AG04449 (cell line): Measurements from ENCODE around the gene PTGIS.

Experiments used
- CTCF ChIA-PET: fragments of 350-600 bp; formaldehyde crosslinking; extraction: SDS; loops from one replicate; lab custom pipeline; 2021; ENCODE audit warnings: antibody characterized with exemption; lab: Yijun Ruan, JAX
- POLR2A ChIA-PET: fragments of 400-600, 350-600 bp; formaldehyde crosslinking; extraction: SDS; loops from one replicate; lab custom pipeline; 2020; ENCODE audit warnings: antibody characterized with exemption, inconsistent platforms; lab: Yijun Ruan, JAX
- DNase-seq: peaks from one replicate; pipeline ENCODE4 v3.0.0-alpha.2; 2010; ENCODE audit warnings: low read depth, low spot score
- H3K4me3 ChIP-seq: 2 replicates; pipeline ENCODE4 v1.5.1; 2011; ENCODE audit warnings: low read depth, mild to moderate bottlenecking, control low read depth, low read length
- TF ChIP-seq, protein P1 (sequence below): IDR thresholded peaks from one replicate; pipeline ENCODE4 v1.5.1; 2011; ENCODE audit warnings: mild to moderate bottlenecking, moderate library complexity, low read length, control low read depth, inconsistent platforms; ENCODE audit not compliant: insufficient read depth; ENCODE audit errors: missing control alignments

PTGIS gene

DNA sequence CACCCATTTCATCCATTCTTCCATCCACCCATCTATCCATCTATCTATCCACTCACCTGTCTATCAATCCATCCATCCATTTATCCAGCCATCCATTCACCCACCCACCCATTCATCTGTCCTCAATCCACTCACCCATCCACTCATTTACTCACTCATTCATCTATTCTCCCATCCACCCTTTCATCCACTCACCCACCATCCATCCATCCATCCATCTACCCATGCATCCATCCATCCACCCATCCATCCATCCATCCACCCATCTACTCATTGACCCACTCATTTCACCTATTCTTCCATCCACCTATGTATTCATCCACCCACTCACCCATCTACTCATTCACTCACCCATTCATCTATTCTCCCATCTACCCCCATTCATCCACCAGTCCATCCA lies 24.2 kb upstream of the PTGIS start:
- TF ChIP-seq, protein P1, sequence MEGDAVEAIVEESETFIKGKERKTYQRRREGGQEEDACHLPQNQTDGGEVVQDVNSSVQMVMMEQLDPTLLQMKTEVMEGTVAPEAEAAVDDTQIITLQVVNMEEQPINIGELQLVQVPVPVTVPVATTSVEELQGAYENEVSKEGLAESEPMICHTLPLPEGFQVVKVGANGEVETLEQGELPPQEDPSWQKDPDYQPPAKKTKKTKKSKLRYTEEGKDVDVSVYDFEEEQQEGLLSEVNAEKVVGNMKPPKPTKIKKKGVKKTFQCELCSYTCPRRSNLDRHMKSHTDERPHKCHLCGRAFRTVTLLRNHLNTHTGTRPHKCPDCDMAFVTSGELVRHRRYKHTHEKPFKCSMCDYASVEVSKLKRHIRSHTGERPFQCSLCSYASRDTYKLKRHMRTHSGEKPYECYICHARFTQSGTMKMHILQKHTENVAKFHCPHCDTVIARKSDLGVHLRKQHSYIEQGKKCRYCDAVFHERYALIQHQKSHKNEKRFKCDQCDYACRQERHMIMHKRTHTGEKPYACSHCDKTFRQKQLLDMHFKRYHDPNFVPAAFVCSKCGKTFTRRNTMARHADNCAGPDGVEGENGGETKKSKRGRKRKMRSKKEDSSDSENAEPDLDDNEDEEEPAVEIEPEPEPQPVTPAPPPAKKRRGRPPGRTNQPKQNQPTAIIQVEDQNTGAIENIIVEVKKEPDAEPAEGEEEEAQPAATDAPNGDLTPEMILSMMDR: no peak
- ChIA-PET POLR2A (no interaction called here), CTCF (interaction anchor here (6.5 kb wide), 1 partner anchor 15 kb away, joined by 82 read pairs; no protein-coding TSS in a partner anchor)
- DNase-seq: no peak
- H3K4me3 ChIP-seq: no peak overlapping the region

DNA sequence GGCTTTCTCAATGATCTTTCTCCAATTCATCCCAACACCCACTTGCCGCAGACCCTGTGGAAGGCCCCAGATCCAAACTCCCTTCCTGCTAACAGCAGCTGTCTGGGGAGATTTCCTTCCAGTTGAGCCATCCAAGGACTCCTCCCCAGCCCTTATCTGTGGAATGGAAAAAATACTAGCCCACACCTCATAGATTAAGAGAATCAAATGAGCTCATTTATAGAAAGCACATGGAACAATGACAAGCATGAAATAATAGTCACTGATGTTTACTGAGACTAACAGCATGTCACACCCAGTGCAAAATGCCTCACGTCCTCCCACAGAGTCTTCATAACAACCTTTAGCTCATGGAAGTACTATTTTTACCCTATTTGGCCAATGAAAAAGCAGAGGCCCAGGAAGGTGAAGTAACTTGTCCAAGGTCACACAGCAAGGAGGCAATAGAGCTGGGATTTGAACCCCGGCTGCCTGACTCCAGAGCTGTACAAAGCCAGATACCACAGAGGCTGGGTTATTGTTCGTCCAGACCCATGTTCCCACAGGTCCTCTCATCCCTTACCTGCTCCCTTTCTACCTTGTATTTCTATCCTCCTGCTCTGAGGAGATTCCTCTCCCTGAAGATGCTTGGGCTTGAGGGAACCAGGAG lies 23.4 kb upstream of the PTGIS start:
- CTCF ChIA-PET: interaction anchor here (0.6 to 1.0 kb wide), 3 partner anchors 11 to 50 kb away, joined by 3 read pairs; no protein-coding TSS in a partner anchor
- DNase-seq: no peak
- no peak overlapping the region for H3K4me3 ChIP-seq
- TF ChIP-seq, protein P1: no peak
- POLR2A ChIA-PET: interaction anchor here (1.0 kb wide), 1 partner anchor 11 kb away, joined by 3 read pairs; no protein-coding TSS in a partner anchor

DNA sequence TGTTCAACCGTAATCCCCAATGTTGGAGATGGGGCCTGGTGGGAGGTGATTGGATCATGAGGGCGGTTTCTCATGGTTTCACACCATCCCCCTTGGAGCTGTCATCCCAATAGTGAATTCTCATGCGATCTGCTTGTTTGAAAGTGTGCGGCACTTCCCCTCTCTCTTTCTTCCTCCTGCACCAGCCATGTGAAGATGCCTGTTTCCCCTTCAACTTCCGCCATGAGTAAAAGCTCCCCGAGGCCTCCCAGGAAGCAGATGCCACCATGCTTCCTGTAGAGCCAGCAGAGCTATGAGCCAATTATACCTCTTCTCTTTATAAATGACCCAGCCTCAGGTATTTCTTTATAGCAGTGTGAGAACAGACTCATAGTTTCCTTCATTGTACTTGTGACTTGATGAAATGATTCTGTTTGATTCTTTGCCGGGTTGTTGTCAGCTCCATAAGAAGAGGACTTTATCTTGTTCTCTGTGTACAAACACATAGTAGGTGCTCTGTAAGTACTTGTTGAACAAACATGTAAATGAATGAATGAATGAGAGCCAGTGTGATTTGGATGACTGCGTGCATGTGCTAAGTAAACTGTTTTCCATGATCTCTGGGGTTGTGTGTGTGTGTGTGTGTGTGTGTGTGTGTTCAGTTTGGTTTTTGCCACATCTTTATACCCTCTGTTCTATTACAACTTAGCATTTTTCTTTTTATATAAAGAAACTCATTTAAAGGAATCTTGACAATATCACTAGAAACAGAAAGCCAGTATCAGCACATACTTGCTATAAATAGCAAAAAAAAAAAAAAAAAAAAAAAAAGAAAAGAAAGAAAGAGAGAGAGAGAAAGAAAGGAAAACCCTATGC lies 22.5 kb upstream of the PTGIS start:
- H3K4me3 ChIP-seq: no peak overlapping the region
- TF ChIP-seq, protein P1: no peak
- DNase-seq: no peak
- ChIA-PET CTCF (interaction anchor here (0.6 to 1.7 kb wide), 3 partner anchors 11 to 18 kb away, joined by 3 to 8 read pairs (median 3); no protein-coding TSS in a partner anchor), POLR2A (no interaction called here)

DNA sequence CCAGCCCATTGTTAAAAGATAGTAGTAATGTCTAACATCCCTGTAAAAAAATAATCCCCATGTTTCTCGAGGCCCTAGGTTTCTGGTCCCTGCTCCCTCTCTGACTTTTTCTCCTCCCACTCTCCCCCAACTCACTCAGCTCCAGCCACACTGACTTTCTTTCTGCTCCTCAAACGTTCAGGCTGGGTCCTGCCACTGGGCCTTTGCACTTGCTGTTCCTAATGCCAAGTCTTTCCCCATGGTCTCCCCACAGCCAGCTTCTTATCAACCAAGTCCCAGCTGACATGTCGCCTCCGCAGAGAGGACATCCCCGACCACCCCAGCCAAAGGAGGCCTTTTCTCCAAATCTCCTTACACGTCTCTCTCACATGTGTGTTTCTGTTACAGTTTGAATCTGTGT lies 21.8 kb upstream of the PTGIS start:
- ChIA-PET POLR2A (no interaction called here), CTCF (interaction anchor here (1.7 kb wide), 1 partner anchor 14 kb away, joined by 8 read pairs; no protein-coding TSS in a partner anchor)
- DNase-seq: no peak
- H3K4me3 ChIP-seq: no peak overlapping the region
- TF ChIP-seq, protein P1: no peak

DNA sequence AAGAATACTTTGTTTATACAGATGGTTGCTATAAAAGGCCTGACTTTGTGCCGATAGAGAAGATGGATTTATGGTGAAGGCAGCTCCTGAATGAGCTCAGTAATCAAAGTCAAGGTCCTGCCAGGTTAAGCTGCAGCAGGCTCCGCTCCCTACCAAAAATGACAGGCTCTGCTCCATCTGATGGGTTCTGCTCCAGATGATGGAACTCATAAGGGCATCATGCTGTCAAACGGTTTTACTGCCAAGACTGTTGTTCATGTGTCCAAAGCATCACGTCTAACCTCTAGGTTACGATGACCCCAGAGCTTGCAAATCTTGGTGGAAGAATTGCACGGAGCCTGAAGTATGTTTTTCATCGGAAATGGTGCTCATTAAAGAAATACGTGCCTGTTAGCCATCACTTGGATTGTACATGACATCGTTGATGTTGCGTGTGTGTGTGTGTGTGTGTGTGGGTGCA lies 19.2 kb upstream of the PTGIS start:
- DNase-seq: peak; percentile 75
- ChIA-PET CTCF (interaction anchor here (1.3 to 1.8 kb wide), 4 partner anchors 9 to 259 kb away, joined by 3 to 6 read pairs (median 3); no protein-coding TSS in a partner anchor), POLR2A (no interaction called here)
- TF ChIP-seq, protein P1: no peak
- no peak overlapping the region for H3K4me3 ChIP-seq
